NCI-H2171 (cell line): Measurements from ENCODE around the gene NXPE3.

Source experiments
- DNase-seq: peaks from one replicate; lab custom pipeline; 2025; lab: John Stamatoyannopoulos, UW

NXPE3 gene

DNA sequence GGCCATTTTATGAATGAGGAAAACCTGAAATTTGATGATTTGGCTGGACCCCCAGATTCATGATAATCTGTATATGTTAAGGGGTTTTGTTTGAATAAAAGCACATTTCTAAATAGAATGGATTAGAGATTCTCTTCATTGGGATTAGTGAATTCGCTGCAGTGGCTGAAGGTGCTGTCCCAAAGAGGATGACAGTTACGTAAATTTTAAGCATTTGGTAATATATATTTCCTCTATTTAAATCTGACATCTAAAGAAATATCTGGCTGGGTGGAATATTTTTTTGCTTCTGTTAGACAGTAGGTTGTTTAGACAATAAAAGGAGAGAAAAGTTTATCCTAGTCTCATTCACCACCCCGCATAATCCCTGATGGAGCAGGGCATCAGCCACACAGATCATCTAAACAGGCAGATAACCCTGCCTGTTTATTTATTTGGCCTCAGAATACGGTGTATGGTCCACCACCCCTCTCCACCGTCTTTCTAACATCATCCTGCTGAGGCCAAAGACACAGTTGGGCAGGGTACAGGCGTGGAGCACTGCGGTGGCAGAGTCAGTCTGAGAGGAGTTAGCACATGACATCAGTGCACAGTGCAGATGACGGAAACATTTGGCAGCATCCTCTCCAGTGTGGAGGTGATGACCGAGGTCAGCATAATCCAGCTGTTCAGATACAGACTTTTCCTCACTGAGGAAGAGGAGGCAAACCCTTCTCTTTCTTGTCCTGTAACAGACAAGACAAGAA, 49.9 kb downstream of the NXPE3 start:
- no peak for DNase-seq

DNA sequence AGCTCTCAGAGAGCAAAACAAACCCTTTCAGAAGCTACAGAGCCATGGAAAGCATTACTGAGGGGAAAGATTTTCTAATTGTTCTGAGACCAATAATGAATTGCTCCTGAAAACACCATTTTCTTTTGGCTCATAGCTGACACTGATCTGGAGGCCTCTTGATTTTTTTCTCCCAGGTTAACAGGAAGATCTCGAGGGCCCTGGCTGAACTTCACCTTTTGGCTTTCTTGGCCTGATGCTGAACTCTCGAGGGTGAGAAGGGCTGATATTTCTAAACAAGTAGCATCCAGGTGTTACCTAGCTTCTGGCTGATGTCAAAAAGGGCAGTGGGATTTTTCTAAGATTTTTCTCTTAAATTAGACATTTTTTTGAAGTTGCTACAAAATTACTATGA, 50.4 kb downstream of the NXPE3 start:
- no peak for DNase-seq

DNA sequence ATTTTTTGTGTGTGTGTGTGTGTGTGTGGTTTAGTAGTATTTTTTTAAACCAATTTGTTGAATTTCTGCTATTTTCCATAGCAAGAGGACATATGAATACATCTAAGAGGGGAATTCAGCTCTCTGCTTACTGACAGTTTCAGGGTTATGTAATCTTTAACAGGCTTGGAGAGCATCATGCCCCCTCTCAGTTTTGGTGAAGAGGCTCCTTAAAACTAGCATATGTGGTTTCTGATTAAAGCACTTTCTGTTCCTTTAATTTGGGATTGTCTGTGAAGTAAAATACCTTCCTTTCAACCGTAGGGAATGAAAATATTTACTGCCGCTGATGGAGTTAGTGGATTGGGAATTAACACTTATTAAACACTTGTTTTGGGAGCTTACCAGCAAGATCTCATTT, 50.9 kb downstream of the NXPE3 start:
- no peak for DNase-seq

DNA sequence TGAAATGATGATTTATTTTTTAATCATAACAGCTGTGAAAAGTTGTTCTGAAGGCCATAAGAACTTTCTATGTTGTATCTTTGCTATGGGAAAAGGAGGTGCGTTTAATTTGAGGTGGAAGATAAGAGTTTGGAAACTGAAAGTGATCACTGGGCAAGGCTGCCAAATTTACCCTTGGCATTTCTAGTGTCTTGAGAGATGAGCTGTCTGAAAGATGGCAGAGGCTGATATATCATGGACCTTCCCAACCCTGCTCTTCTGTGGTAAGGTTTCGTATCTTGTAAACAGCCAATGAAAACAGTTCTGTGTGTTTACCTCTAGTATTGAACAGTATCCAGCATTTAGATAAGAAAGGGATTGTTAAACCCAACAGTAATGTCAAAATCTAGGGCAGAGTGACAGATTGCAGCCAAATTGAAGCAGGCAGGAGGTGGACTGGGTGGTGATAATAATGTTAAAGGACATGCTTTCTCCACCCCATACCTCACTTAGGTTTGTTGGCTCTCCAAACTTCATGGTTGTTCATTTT, 54.5 kb downstream of the NXPE3 start:
- no peak for DNase-seq

DNA sequence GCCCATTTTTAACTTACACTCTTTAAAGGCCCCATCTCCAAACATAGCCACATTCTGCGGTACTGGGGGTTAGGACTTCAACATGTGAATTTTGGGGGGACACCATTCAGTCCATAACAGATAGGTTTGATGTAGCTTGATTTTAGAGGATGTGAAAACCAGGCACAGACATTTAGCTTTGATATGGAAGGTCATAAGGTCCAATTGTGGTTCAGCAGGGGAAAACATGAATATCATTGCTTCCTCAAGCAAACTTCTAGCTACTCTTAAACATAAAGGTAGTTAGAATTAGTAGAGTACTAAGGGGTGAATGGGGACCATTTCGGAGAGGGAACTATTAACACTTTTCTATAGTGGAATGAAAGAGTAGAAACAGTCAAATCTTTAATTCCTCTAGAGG, 56.7 kb downstream of the NXPE3 start:
- no peak for DNase-seq

DNA sequence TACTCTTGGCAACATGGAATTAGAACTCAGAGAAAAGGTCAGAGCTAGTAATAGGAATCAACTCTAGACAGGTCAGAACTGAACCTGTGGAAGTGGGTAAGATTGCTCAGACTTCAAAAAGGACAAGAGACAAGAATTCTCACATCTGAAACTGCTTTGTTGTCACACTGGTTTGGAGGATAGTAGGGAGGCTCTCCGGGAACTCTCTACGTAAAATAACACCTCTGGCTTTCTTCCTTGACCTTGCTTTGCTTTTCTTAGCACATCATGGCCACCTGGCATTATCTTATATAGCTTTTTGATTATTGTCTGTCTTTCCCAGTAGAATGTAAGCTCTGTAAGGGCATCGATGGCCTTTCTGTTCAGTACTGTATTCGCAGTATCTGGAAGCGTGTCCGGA, 57.1 kb downstream of the NXPE3 start:
- DNase-seq = no peak

DNA sequence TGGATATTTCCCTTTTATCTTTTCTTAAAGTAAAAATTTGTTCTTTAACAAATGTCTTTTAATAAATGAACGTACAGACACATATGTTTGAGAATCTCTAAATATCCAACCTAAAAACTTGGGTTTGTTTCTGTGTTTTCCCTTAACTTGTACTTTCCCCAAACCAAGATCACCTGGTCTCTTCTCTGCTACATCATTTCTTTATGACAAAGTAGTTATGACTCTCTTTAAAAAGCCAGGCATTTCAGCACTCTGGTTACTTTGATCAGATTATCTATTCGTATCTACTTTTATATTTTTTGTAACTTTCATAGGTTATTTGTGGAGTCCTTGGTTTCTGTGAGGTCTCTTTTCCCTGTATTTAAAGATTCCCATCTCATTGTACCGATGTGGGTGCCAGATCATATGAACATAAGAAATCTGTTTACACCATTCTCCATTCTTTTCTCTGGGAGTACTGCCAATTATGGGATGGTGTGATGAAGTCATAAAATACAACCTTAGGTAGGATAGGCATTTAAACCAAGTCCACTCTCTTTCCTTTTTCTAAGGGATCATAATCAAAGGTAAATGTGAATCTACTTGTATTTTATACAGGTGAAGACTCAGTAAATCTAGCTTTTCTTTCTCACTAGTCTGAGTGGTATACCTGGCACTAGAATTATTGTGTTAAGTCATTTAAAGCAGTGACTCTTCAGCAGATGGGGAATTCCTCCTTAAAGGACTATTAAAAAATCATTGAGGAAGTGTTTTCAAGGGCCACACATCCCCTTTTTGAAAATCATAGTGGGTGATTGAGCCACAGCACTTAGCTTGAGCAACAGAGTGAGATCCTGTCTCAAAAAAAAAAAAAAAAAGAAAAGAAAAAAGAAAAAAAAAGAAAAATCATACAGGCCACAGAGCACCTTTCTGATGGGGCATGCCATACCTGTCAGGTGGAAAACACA, 57.9 kb downstream of the NXPE3 start:
- DNase-seq = no peak

DNA sequence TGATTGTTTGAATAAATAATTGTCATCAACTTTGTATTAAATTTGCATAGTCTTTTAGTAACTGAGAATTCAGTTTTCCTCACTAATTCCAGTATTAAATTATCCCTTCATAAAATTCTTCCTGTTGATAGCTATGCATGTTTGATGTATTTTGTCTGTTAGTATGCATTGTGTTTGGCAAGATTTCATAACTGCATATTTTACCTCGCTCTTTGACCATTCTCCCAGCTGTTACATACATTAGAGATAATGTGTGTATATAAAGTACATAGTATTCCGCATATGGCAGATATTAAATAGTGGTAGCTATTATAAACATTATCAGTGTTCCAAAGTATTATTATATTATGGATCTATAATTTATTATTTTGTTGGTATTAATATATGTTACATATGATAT, 59.7 kb downstream of the NXPE3 start:
- no peak for DNase-seq

DNA sequence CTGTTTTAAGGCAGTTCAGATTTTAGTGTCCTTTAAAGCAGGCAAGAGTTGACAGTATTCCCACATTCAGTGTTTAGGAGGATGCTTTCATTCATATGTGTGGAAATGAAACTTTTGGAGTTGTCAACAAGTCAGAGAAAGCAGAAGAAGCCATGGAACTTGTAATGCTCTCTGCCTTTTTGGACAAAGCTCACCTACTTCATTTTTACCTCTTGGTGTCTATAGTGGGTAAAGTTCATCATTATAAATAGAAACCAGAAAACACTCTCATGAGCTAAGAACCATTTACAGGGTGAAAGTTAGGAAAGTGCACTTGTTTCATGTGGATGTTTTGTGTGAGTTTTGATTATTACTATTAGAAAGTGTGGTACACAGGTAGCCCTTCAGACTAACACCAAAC, 61.1 kb downstream of the NXPE3 start:
- no peak for DNase-seq

DNA sequence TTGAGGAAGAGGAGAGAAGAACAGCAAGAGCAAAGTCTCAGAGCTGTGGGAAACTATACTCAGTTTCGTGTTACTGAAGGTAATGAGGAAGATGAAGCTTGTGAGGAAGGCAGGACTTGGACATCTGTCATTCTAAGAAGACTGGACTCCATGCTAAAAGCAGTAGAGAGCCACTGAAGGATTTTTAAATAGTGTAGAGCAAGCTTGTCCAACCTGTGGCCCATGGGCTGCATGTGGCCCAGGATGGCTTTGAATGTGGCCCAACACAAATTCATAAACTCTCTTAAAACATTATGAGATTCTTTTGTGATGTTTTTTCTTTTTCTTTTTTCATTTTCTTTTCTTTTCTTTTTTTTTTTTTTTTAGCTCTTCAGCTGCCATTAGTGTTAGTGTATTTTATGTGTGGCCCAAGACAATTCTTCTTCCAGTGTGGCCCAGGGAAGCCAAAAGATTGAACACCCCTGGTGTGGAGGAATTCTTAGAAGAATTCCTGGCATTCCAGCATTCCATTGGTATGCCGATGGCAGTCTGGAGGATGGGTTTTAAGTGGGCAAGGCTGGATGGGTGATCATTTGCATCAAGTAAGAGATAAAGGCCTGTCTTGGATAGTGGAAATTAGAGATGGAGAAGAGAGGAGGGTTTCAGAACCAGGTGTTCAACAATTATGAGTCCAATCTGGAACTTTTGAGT, 63.4 kb downstream of the NXPE3 start:
- DNase-seq = no peak

DNA sequence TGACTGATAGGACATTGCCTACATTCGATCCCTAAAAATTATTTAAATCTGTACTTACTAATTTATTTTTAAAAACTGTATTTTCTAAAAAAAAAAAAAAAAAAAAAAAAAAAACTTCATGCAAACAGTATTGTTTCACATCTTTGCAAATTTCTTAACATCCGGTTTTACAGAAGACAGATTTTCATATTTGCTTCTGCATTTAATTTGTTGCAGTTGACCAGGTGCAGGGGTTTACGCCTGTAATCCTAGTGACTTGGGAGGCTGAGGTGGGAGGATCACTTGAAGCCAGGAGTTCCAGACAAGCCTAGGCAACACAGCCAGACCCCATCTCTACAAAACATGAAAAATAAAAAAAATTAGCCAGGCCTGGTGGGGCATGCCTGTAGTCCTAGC, 63.9 kb downstream of the NXPE3 start:
- DNase-seq = no peak

DNA sequence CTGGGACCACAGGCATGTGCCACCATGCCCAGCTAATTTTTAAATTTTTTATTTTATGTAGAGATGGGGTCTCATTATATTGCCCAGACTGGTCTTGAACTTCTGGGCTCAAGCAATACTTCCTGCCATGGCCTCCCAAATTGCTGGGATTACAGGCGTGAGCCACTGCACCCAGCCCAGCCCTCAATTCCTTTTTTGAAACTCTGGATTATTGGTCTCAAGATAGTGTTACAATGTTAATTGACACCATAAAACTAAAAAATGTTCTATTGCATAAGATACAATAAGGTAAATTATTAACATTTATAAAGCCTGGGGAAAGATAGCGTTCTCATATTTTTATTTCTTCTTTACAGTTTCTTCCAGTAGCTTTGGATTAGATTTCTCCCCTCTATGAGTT, 66.4 kb downstream of the NXPE3 start:
- no peak for DNase-seq

DNA sequence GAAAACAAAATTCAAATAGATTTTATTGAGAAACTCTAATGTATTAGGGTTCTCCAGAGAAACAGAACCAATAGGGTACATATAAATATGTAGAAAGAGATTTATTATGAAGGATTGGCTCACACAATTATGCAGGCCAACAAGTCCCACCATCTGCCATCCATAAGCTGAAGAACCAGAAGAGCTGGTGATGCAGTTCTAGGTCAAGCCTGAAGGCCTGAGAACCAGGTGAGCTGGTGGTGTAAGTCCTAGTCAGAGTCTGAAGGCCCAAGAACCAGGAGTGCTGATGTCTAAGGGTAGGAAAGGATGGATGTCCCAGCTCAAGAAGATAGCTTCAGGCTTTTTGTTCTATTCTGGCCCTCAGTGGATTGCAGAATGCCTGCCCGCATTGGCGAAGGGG, 67.7 kb downstream of the NXPE3 start:
- no peak for DNase-seq

DNA sequence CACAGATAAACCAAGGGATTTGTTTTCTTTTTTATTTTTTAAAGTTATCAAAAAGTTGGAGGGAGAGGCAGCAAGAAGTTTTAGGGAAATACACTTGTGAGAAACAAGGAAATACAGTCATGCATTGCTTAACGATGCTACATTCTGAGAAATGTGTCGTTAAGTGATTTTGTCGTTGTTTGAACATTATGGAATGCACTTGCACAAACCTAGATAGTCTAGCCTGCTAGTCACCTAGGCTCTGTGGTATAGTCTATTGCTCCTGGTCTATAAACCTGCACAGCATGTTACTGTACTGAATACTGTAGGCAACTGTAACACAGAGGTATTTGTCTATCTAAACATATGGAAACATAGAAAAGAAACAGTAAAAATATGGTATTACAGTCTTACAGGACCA, 68.3 kb downstream of the NXPE3 start:
- no peak for DNase-seq

DNA sequence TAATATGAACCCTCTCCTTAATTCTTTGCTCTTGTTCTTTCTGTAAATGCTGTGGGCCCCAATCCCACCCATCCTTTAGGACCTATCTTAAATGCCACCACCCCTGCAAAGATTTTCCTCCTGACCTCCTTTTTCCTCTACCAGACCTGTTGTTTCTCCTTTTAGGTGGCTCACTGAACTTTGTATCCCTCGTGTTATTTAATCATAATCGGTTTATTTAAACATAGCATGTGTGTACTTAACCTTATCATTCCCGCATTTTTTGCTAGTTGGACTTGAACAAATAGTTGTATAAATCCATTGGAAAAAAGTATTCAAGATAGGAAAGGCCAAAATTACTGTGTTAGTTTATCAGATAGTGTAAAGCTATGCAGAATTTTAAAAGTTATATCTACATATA, 69.3 kb downstream of the NXPE3 start:
- no peak for DNase-seq

DNA sequence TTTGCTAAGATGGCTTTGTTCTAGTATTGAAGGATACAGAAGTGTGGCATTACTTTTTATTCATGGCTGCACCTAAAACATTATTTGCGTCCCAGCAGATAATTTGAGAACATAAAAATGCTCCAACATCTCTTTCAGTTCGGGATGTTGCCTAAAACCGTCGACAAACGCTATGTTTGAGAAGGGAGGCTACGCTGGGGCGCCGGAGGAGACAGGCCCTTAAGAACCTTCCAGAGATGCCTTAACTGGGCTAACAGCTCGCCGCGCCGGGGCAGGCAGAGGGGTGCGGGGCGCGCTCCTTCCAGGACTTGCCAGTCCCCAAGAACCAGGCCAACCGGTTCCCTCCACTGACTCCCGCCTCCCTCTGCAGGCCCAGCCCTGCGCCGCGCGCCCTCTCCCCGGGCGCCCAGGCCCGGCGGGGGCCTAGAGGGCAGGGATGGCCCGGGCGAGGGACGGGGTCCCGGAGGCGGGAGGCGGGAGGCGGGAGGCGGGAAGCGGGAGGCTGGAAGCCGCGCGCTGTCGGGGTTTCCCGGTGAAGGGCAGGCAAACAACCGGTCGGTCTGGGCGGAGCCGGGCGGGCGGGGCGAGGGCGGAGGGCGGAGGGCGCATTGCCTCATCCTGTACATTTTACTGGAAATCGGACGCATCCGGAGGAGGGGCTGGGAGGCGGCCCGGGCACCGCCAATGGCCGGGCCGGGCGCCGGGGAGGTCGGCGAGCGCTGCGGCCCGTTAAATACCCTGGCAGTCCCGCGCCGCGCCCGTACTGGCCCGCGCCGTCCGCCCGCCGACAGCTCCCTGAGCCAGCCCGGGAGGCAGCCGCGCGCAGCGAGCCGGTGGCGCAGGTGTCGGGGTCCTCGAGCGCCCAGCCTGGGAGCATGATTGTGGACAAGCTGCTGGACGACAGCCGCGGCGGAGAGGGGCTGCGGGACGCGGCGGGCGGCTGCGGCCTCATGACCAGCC, 70.0 kb downstream of the NXPE3 start, which contains the start of gene NFKBIZ:
Gene NFKBIZ, plus strand, starts transcription at position 761 of the 960 bp plus-strand sequence. Its CDS starts 115 bp downstream, at position 876.
- peak; percentile 24 for DNase-seq

DNA sequence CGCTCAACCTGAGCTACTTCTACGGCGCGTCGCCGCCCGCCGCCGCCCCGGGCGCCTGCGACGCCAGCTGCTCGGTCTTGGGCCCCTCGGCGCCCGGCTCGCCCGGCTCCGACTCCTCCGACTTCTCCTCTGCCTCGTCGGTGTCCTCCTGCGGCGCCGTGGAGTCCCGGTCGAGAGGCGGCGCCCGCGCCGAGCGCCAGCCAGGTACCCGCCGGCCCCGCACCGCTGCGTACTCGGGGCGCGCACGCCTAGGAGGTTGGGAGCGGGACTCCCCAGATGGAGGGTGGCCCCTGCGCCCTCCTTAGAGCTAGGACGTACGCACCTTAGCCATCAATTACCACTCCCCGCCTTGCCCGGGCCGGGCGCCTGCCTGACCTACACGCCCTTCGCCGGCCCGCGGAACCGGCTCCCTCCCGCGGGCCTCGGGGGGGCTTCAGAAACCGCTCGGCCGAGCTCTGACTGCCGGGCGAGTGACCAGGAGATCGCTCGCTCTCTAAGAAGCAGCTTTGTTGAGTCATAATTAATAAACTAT, 70.8 kb downstream of the NXPE3 start:
- DNase-seq = peak; percentile 48

DNA sequence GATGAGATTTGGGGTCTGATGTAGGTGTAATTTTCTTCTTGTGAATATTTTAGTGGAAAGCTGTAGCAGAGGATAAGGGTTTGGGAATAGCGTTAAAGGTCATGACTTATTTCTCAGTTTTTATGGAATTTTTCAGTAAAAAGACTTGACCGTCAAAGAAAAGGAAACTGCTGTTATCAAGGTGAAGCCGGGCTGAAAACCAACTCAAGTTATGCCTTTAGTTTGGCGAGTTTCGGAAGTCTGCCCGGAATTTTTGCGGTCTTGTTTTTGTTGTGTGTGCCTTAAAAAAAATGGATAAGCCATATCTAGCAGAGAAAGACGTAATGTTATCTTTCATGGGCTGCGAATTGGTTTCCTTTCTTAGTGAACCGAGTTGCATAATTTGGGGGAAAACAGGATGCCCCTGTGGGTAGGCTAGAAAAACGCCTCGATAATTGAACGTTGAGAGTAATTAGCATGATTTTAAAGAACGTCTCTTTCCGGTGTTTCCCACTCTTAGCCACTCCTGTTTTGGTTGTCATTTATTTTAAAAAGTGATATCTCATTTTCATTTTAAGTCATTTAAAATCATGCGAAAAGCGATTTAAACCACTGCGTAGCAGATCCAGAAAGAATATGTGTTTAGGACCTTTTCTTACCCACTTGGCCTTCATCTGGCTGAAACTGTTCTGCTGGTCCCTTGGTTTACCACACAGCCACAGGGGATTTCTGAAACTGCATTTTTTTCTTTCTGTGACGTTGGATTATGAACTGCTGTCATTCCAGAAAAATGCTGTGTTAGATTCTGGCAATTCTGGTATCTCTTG, 71.4 kb downstream of the NXPE3 start:
- DNase-seq = no peak

DNA sequence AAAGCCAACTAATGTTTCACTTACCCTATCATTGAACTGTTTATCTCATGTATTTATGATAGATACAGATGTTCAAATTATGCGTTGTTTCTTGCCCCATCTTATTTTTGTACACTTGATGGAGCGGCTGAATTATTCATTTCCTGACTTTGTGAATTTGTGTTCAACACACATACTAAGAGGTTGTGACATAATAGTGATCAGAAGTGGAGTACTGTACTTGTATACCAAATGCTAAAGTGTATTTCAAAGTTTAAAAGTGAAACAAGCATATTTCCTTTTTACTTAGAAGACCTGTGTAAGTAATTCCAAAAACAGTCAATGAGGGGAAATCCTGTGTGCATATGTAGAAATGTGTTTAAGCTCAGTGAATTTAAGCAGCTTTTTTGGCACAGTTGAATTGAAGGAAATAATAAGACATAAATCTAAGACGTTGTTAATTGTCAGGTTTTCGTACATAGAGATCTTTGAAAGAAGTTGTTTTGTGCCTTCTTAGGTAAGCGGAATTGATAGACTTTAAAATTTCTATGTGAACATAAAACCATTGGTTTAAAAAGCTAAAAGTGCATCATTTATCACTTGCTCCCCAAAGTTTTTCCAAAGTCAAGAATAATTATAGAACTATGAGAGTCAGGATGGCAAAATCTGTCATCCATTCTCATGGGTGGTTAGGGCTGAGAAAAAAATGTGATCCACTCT, 72.2 kb downstream of the NXPE3 start:
- no peak for DNase-seq
